Kidney (tissue), 14 donors: ENCODE data around the gene ACOXL. TPM values are rescaled to one million over a fixed set of nuclear protein-coding genes. Genes with fewer than 3 reads are reported as not detected.

Experiments
- DNase-seq, 5 donors: peaks; one replicate each; pipeline ENCODE4 v3.0.0-alpha.2; 2013 to 2020
- FAIRE-seq: peaks from 2 replicates; lab custom pipeline; 2012; peaks lifted over from hg19 to GRCh38; lab: Jason Lieb, UNC
- H3K27ac ChIP-seq, 2 donors: one replicate each; pipeline ENCODE4 v1.7.0; 2013; ENCODE audit warnings: low read depth in 2 of 2, low read length in 2 of 2, inconsistent platforms in 1 of 2
- H3K27me3 ChIP-seq: one replicate; pipeline ENCODE4 v1.7.1; 2013; ENCODE audit warnings: low read length, inconsistent platforms; ENCODE audit not compliant: control insufficient read depth, insufficient read depth
- H3K36me3 ChIP-seq, 3 donors: one replicate each; pipeline versions ENCODE4 v1.7.0 to v1.7.1; 2013; ENCODE audit warnings: low read length in 3 of 3, control low read depth in 1 of 3, inconsistent platforms in 1 of 3; ENCODE audit not compliant: insufficient read depth in 3 of 3, control insufficient read depth in 2 of 3
- H3K4me1 ChIP-seq, 3 donors: one replicate each; pipeline versions ENCODE4 v1.7.0 to v1.7.1; 2013; ENCODE audit warnings: low read length in 3 of 3, inconsistent platforms in 1 of 3, low read depth in 1 of 3; ENCODE audit not compliant: control insufficient read depth in 2 of 3, insufficient read depth in 2 of 3
- H3K4me3 ChIP-seq, 3 donors: one replicate each; pipeline versions ENCODE4 v1.7.0 to v1.8.1; 2013; ENCODE audit warnings: low read length in 3 of 3, control low read depth in 1 of 3, inconsistent platforms in 1 of 3
- H3K9ac ChIP-seq, 3 donors: one replicate each; pipeline versions ENCODE4 v1.7.0 to v1.7.1; 2013; ENCODE audit warnings: low read length in 3 of 3, control low read depth in 1 of 3, inconsistent platforms in 1 of 3
- H3K9me3 ChIP-seq, 3 donors: one replicate each; pipeline versions ENCODE4 v1.7.0 to v1.7.1; 2013; ENCODE audit warnings: low read length in 3 of 3, control low read depth in 1 of 3, inconsistent platforms in 1 of 3; ENCODE audit not compliant: control insufficient read depth in 2 of 3, insufficient read depth in 1 of 3
- CTCF ChIP-seq: IDR thresholded peaks from 3 replicates; pipeline ENCODE4 v1.5.1; 2012; ENCODE audit warnings: mild to moderate bottlenecking, moderate library complexity, borderline replicate concordance; ENCODE audit not compliant: insufficient read depth; ENCODE audit errors: extremely low read depth
- intact Hi-C: fragments of 100-400 bp; cut with DNase I; formaldehyde crosslinking; loops from one replicate; pipeline ENCODE4 v1.11.1; 2022
- polyA plus RNA-seq: library from polyadenylated mRNA; stranded (reverse); fragments of 350-450 nt; fragmentation: Illumina TruSeq; extraction: RNeasy Lipid Tissue Mini Kit (QIAGEN cat#74804); gene quantifications from one replicate; pipeline ENCODE4 v1.2.3, GENCODE V29; 2014; ENCODE audit warnings: low read depth, low replicate concordance; ENCODE audit not compliant: insufficient read depth
- total RNA-seq: library from RNA; stranded (reverse); fragmentation: NEBNext Ultra II Directional; extraction: Animal tissue kit (Norgen Biotek cat#: 25700); gene quantifications from one replicate; pipeline ENCODE4 v1.2.1, GENCODE V29; 2021
- donor health status: control.
- donor health status: control.
- donor health status: control.
- donor health status: control.
- donor health status: control.
- donor health status: DM: yes; HTN: yes; CAD: no.
- donor health status: Normal renal cell carcinoma (clear cell type).

The ACOXL gene
- total and polyA plus RNA-seq, 2 donors from 2014 or later = 2.0 TPM; not detected in 1

DNA sequence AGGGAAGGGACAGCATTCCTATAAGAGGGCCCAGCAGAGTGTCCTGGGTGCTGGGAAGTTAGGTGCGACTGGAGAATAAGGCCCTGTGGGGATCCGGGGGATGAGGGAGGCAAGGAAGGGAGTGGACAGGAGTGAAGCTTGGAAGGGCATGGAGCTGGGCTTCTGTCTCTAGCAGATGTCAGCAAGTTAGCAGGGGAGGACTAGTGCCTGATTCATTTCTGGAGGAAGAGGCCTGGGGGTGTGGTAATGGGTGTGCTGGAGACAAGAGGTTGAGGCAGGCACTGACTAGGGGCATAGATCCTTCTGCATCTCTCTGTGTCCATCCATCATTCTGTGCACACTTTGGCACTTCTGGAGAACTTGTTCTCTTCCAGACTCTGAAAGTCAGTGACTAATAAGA lies 134.7 kb downstream of the ACOXL start:
- Histone ChIP-seq H3K9me3 (no peaks in the 10 kb centered on the region), H3K4me1 (no peaks in the 10 kb centered on the region), H3K4me3 (no peak overlapping the region), H3K27me3 (no peaks in the 10 kb centered on the region), H3K9ac (no peak overlapping the region), H3K36me3 (no peaks in the 10 kb centered on the region), H3K27ac (no peak overlapping the region)
- TF ChIP-seq CTCF = no peak
- FAIRE-seq = no peak
- DNase-seq = no peak
- intact Hi-C loops = no loop called here

- FAIRE-seq = no peak
- Histone ChIP-seq H3K9me3 (no peaks in the 10 kb centered on the region), H3K27ac (no peak overlapping the region), H3K4me3 (no peak overlapping the region), H3K9ac (no peak overlapping the region), H3K4me1 (no peaks in the 10 kb centered on the region), H3K27me3 (no peaks in the 10 kb centered on the region), H3K36me3 (no peaks in the 10 kb centered on the region)
- no peak for TF ChIP-seq CTCF
- intact Hi-C loops = no loop called here
- DNase-seq = no peak
Measured at GRCh38 chr2:110868971-110869370, 136.6 kb downstream of the ACOXL start.

- TF ChIP-seq CTCF = no peak
- H3K4me1 ChIP-seq = no peaks in the 10 kb centered on the region
- H3K27me3 ChIP-seq = no peaks in the 10 kb centered on the region
- intact Hi-C loops = no loop called here
- H3K36me3 ChIP-seq = no peaks in the 10 kb centered on the region
- H3K4me3 ChIP-seq = no peak overlapping the region
- no peaks in the 10 kb centered on the region for H3K9me3 ChIP-seq
- H3K27ac ChIP-seq = no peak overlapping the region
- no peak overlapping the region for H3K9ac ChIP-seq
- peak in 1 of 5 donors; percentile 84 for DNase-seq
- no peak for FAIRE-seq
Measured at GRCh38 chr2:110869472-110870446, 137.4 kb downstream of the ACOXL start.
